SK-N-SH treated with all-trans-retinoic acid at 6 μM for 48 hours (cell line): ENCODE measurements around the gene TBL1XR1.

Experiments
- ATAC-seq: fragments of 200-7000 bp; cut with Tn5 transposase; 3 replicates; pipeline ENCODE4 v1.9.1; 2020; ENCODE audit warnings: mild to moderate bottlenecking, moderate library complexity
- ARNTL ChIP-seq: fragments of 450-650 bp; formaldehyde crosslinking; IDR thresholded peaks from 2 replicates; pipeline ENCODE4 v1.5.0; 2020; ENCODE audit warnings: low read depth, mild to moderate bottlenecking, moderate library complexity, borderline replicate concordance
- BACH2 ChIP-seq: fragments of 250-450 bp; sonication (Bioruptor Pico); IDR thresholded peaks from 2 replicates; pipeline ENCODE4 v1.9.0; 2021; ENCODE audit warnings: mild to moderate bottlenecking, borderline replicate concordance
- CSDC2 ChIP-seq: fragments of 250-450 bp; sonication (Bioruptor Pico); IDR thresholded peaks from 2 replicates; pipeline ENCODE4 v1.5.0; 2020; ENCODE audit warnings: mild to moderate bottlenecking, moderate library complexity
- CSRNP3 ChIP-seq: fragments of 250-450 bp; sonication (Bioruptor Pico); IDR thresholded peaks from 2 replicates; pipeline ENCODE4 v1.5.1; 2021; ENCODE audit warnings: mild to moderate bottlenecking, moderate library complexity
- ESRRG ChIP-seq: fragments of 250-450 bp; sonication (Bioruptor Pico); IDR thresholded peaks from 2 replicates; pipeline ENCODE4 v1.6.1; 2021; ENCODE audit warnings: mild to moderate bottlenecking
- GLIS3 ChIP-seq: fragments of 250-450 bp; sonication (Bioruptor Pico); IDR thresholded peaks from 2 replicates; pipeline ENCODE4 v1.5.0; 2020; ENCODE audit warnings: mild to moderate bottlenecking, moderate library complexity
- ISL1 ChIP-seq: fragments of 250-450 bp; sonication (Bioruptor Pico); IDR thresholded peaks from 2 replicates; pipeline ENCODE4 v2.1.2; 2022; ENCODE audit warnings: mild to moderate bottlenecking, moderate library complexity
- PPARA ChIP-seq: fragments of 250-450 bp; sonication (Bioruptor Pico); IDR thresholded peaks from 2 replicates; pipeline ENCODE4 v1.5.0; 2020; ENCODE audit warnings: mild to moderate bottlenecking, borderline replicate concordance
- SNAI2 ChIP-seq: fragments of 250-450 bp; sonication (Bioruptor Pico); IDR thresholded peaks from 2 replicates; pipeline ENCODE4 v1.5.0; 2020; ENCODE audit warnings: mild to moderate bottlenecking, moderate library complexity
- TCF4 ChIP-seq: fragments of 250-450 bp; sonication (Bioruptor Pico); IDR thresholded peaks from 2 replicates; pipeline ENCODE4 v1.8.0; 2021; ENCODE audit warnings: mild to moderate bottlenecking, moderate library complexity, borderline replicate concordance
- TOX ChIP-seq: fragments of 250-450 bp; sonication (Bioruptor Pico); IDR thresholded peaks from 2 replicates; pipeline ENCODE4 v1.8.0; 2021; ENCODE audit warnings: mild to moderate bottlenecking, moderate library complexity, borderline replicate concordance
- TSHZ2 ChIP-seq: fragments of 250-450 bp; sonication (Bioruptor Pico); IDR thresholded peaks from 2 replicates; pipeline ENCODE4 v1.5.0; 2020; ENCODE audit warnings: mild to moderate bottlenecking, moderate library complexity
- ZC3H10 ChIP-seq: fragments of 250-450 bp; sonication (Bioruptor Pico); IDR thresholded peaks from 2 replicates; pipeline ENCODE4 v1.5.1; 2021; ENCODE audit warnings: mild to moderate bottlenecking, moderate library complexity
- ZFP3 ChIP-seq: fragments of 250-450 bp; sonication (Bioruptor Pico); IDR thresholded peaks from 2 replicates; pipeline ENCODE4 v1.5.0; 2020; ENCODE audit warnings: mild to moderate bottlenecking, moderate library complexity
- ZFP30 ChIP-seq: fragments of 450-650 bp; formaldehyde crosslinking; IDR thresholded peaks from 2 replicates; pipeline ENCODE4 v1.5.0; 2022; ENCODE audit warnings: mild to moderate bottlenecking, moderate library complexity
- ZNF565 ChIP-seq: fragments of 450-650 bp; formaldehyde crosslinking; conservative IDR thresholded peaks from 2 replicates; pipeline ENCODE4 v1.5.0; 2020; ENCODE audit warnings: low read depth, mild to moderate bottlenecking, moderate library complexity
- ZNF70 ChIP-seq: fragments of 450-650 bp; formaldehyde crosslinking; IDR thresholded peaks from 2 replicates; pipeline ENCODE4 v1.5.0; 2020; ENCODE audit warnings: mild to moderate bottlenecking, moderate library complexity
- TF ChIP-seq, protein P1 (sequence below): fragments of 250-450 bp; sonication (Bioruptor Pico); IDR thresholded peaks from 2 replicates; pipeline ENCODE4 v1.5.1; 2020; ENCODE audit warnings: low read depth, mild to moderate bottlenecking, moderate library complexity
- TF ChIP-seq, protein P2 (sequence below): fragments of 250-450 bp; sonication (Bioruptor Pico); IDR thresholded peaks from 2 replicates; pipeline ENCODE4 v1.8.0; 2020; ENCODE audit warnings: mild to moderate bottlenecking, moderate library complexity, borderline replicate concordance

Gene TBL1XR1

GRCh38 chr3:176978441-176978840, 218.8 kb downstream of the TBL1XR1 start:
- ATAC-seq = no peak
- TF ChIP-seq PPARA (no peak), ZNF70 (no peak), GLIS3 (CRISPR knock-in tag) (no peak), BACH2 (CRISPR knock-in tag) (no peak), TCF4 (CRISPR knock-in tag) (no peak), ZFP3 (no peak), ISL1 (CRISPR knock-in tag) (no peak)
- TF ChIP-seq, protein P1, sequence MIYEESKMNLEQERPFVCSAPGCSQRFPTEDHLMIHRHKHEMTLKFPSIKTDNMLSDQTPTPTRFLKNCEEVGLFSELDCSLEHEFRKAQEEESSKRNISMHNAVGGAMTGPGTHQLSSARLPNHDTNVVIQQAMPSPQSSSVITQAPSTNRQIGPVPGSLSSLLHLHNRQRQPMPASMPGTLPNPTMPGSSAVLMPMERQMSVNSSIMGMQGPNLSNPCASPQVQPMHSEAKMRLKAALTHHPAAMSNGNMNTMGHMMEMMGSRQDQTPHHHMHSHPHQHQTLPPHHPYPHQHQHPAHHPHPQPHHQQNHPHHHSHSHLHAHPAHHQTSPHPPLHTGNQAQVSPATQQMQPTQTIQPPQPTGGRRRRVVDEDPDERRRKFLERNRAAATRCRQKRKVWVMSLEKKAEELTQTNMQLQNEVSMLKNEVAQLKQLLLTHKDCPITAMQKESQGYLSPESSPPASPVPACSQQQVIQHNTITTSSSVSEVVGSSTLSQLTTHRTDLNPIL (CRISPR knock-in tag) = no peak

DNA sequence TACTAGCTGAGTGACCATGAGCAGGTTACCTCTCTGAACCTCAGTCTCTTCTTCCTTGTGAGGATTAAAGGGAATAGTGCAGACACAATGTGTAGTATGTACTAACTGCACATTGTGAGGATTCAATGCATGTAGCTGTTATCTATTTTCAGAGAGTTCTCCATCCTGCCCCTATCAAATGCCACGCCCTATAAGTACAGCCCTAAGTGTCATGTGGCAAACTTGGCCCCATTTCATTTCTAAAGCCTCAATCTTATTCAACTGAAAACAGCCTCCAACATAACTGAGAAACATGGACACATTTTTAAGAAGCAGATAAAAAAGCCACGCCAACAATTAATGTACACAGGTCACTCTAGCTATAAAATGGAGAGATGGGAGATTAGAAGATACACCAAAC, 220.0 kb downstream of the TBL1XR1 start:
- no peak for TF ChIP-seq SNAI2 (CRISPR knock-in tag)
- no peak for TF ChIP-seq CSRNP3 (CRISPR knock-in tag)
- no peak for TF ChIP-seq ZFP30 (CRISPR knock-in tag)
- no peak for TF ChIP-seq TCF4 (CRISPR knock-in tag)
- TF ChIP-seq, protein P1 (CRISPR knock-in tag) = no peak
- no peak for TF ChIP-seq ZFP3
- TF ChIP-seq ZC3H10 (CRISPR knock-in tag) = no peak
- ATAC-seq = no peak

- TF ChIP-seq ESRRG (no peak), ZC3H10 (CRISPR knock-in tag) (no peak), SNAI2 (CRISPR knock-in tag) (no peak), ZNF565 (CRISPR knock-in tag) (no peak), ZFP3 (no peak), ZFP30 (CRISPR knock-in tag) (no peak)
- TF ChIP-seq, all 23 proteins: peak for 0
- ATAC-seq = no peak
Measured at GRCh38 chr3:176976586-176976985, 220.7 kb downstream of the TBL1XR1 start.

DNA sequence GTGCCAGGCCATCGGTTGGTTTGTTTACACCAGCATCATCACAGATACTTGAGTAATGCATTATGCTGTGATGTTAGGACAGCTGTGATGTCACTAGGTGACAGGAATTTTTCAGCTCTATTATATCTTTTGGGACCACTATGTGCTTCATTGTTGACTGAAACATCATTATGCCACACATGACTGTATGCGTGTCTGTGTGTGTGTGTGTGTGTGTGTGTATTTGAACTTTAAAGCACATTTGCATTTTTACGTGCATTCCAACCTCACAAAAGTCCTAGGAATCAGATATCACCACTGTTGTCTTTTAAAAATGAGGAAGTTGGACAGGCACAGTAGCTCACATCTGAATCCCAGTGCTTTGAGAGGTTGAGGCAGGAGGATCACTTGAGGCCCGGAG, 223.0 kb downstream of the TBL1XR1 start:
- no peak for ATAC-seq
- TF ChIP-seq ESRRG (no peak), ZNF565 (CRISPR knock-in tag) (no peak), ZFP30 (CRISPR knock-in tag) (no peak), ARNTL (CRISPR knock-in tag) (no peak), CSDC2 (no peak), ZFP3 (no peak), ISL1 (CRISPR knock-in tag) (no peak), ZC3H10 (CRISPR knock-in tag) (no peak), SNAI2 (CRISPR knock-in tag) (no peak), TOX (CRISPR knock-in tag) (no peak)
- TF ChIP-seq, protein P2, sequence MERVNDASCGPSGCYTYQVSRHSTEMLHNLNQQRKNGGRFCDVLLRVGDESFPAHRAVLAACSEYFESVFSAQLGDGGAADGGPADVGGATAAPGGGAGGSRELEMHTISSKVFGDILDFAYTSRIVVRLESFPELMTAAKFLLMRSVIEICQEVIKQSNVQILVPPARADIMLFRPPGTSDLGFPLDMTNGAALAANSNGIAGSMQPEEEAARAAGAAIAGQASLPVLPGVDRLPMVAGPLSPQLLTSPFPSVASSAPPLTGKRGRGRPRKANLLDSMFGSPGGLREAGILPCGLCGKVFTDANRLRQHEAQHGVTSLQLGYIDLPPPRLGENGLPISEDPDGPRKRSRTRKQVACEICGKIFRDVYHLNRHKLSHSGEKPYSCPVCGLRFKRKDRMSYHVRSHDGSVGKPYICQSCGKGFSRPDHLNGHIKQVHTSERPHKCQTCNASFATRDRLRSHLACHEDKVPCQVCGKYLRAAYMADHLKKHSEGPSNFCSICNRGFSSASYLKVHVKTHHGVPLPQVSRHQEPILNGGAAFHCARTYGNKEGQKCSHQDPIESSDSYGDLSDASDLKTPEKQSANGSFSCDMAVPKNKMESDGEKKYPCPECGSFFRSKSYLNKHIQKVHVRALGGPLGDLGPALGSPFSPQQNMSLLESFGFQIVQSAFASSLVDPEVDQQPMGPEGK (CRISPR knock-in tag) = no peak
- TF ChIP-seq, all 23 proteins: peak for 0

- TF ChIP-seq CSRNP3 (CRISPR knock-in tag) (no peak), TSHZ2 (CRISPR knock-in tag) (no peak), SNAI2 (CRISPR knock-in tag) (no peak)
- TF ChIP-seq, all 23 proteins: peak for 0
- no peak for ATAC-seq
Measured at GRCh38 chr3:176971613-176972174, 225.6 kb downstream of the TBL1XR1 start.
